HCT116 (cell line): ENCODE results near the gene SMIM23. TPM values are rescaled to one million over a fixed set of nuclear protein-coding genes. Genes with fewer than 3 reads are reported as not detected.

Experiments
- ATAC-seq: fragments of 200-7000 bp; cut with Tn5 transposase; 2 replicates; pipeline ENCODE4 v1.9.1; 2020; ENCODE audit warnings: mild to moderate bottlenecking, moderate library complexity
- BruUV-seq: library from RNA; stranded (reverse); fragments of 400-500 nt; replicated peaks from 2 replicates; lab custom pipeline; 2021; lab: Mats Ljungman, UMichigan
- CTCF ChIA-PET: fragments of 300-600 bp; sonication (Branson Sonifier 250); formaldehyde crosslinking; loops from one replicate; lab custom pipeline; 2021; ENCODE audit warnings: antibody characterized with exemption; lab: Charles Lee
- POLR2A ChIA-PET: fragments of 300-600, 350-600 bp; sonication (Branson Sonifier 250); formaldehyde crosslinking; loops from one replicate; lab custom pipeline; 2021; ENCODE audit warnings: antibody characterized with exemption; lab: Charles Lee
- RAD21 ChIA-PET, 2 experiments: fragments of 300-600 bp; sonication (Branson Sonifier 250); formaldehyde crosslinking; loops; one replicate each; lab custom pipeline; 2023; ENCODE audit warnings: low total read pairs in 2 of 2; ENCODE audit not compliant: uncharacterized antibody in 2 of 2, unreplicated experiment in 2 of 2, low non-redundant PET in 1 of 2; lab: Charles Lee
- DNase-seq: peaks from one replicate; pipeline ENCODE4 v3.0.0-alpha.2; 2010; ENCODE audit warnings: low read depth, low spot score
- H2AFZ ChIP-seq: fragments of 200-600 bp; shearing (Covaris generic), sonication (generic); 2 replicates; pipeline ENCODE4 v1.6.1; 2017; ENCODE audit warnings: low read depth, mixed run types, mixed read lengths, antibody characterized with exemption, low read length; ENCODE audit not compliant: poor library complexity, severe bottlenecking
- H3K27ac ChIP-seq: 2 replicates; pipeline ENCODE4 v1.5.1; 2012; ENCODE audit warnings: low read depth, low read length
- H3K27me3 ChIP-seq: fragments of 200-600 bp; sonication (generic); 2 replicates; pipeline ENCODE4 v1.6.1; 2016; ENCODE audit warnings: mixed run types, low read length, mixed read lengths; ENCODE audit not compliant: insufficient read depth
- H3K36me3 ChIP-seq, 2 experiments: fragments of 200-500 bp in 1 of 2; fragments of 200-600 bp in 1 of 2; sonication (Bioruptor generic) in 1 of 2; sonication (generic) in 1 of 2; 2 replicates each; pipeline versions ENCODE4 v1.5.1 to v1.6.1; 2014 to 2016; ENCODE audit warnings: low read length in 2 of 2, inconsistent platforms in 1 of 2, mixed read lengths in 1 of 2, mixed run types in 1 of 2; ENCODE audit not compliant: insufficient read depth in 2 of 2, control insufficient read depth in 1 of 2
- H3K4me1 ChIP-seq, 2 experiments: fragments of 200-600 bp in 1 of 2; sonication (generic) in 1 of 2; 2 replicates each; pipeline versions ENCODE4 v1.5.1 to v1.6.1; 2012 to 2017; ENCODE audit warnings: low read length in 2 of 2, inconsistent platforms in 1 of 2, mild to moderate bottlenecking in 1 of 2, mixed read lengths in 1 of 2, mixed run types in 1 of 2, moderate library complexity in 1 of 2; ENCODE audit not compliant: insufficient read depth in 2 of 2, control insufficient read depth in 1 of 2
- H3K4me2 ChIP-seq: fragments of 200-600 bp; sonication (generic); 2 replicates; pipeline ENCODE4 v1.6.1; 2017; ENCODE audit warnings: mixed run types, low read length, mixed read lengths
- H3K4me3 ChIP-seq, 2 experiments: fragments of 200-600 bp in 1 of 2; sonication (generic) in 1 of 2; replicated peaks in 1 of 2; 2 replicates each; pipeline ENCODE4 v1.5.1; 2011 to 2016; ENCODE audit warnings: low read length in 2 of 2, control low read depth in 1 of 2, low read depth in 1 of 2, mild to moderate bottlenecking in 1 of 2, mixed read lengths in 1 of 2, mixed run types in 1 of 2
- H3K79me2 ChIP-seq: fragments of 200-600 bp; sonication (generic); 2 replicates; pipeline ENCODE4 v1.6.1; 2017; ENCODE audit warnings: mild to moderate bottlenecking, mixed run types, low read length, moderate library complexity, mixed read lengths; ENCODE audit not compliant: insufficient read depth
- H3K9ac ChIP-seq: fragments of 200-600 bp; sonication (generic); 2 replicates; pipeline ENCODE4 v1.6.1; 2016; ENCODE audit warnings: low read length, mixed read lengths
- H3K9me2 ChIP-seq: fragments of 200-600 bp; sonication (generic), shearing (Covaris generic); 2 replicates; pipeline ENCODE4 v1.6.1; 2017; ENCODE audit warnings: mixed run types, mild to moderate bottlenecking, moderate library complexity; ENCODE audit not compliant: insufficient read depth
- H3K9me3 ChIP-seq, 2 experiments: fragments of 200-500 bp in 1 of 2; fragments of 200-600 bp in 1 of 2; sonication (Bioruptor generic) in 1 of 2; sonication (generic) in 1 of 2; 2 replicates each; pipeline ENCODE4 v1.6.1; 2014 to 2017; ENCODE audit warnings: low read length in 2 of 2, mixed read lengths in 2 of 2, inconsistent platforms in 1 of 2, low read depth in 1 of 2, mild to moderate bottlenecking in 1 of 2, mixed run types in 1 of 2, moderate library complexity in 1 of 2; ENCODE audit not compliant: control insufficient read depth in 1 of 2, insufficient read depth in 1 of 2
- H4K20me1 ChIP-seq: fragments of 200-600 bp; sonication (generic), shearing (Covaris generic); 2 replicates; pipeline ENCODE4 v1.6.1; 2017; ENCODE audit warnings: mixed run types, mild to moderate bottlenecking, moderate library complexity; ENCODE audit not compliant: insufficient read depth
- CEBPB ChIP-seq: IDR thresholded peaks from 2 replicates; pipeline ENCODE4 v1.6.1; 2012; ENCODE audit warnings: low read depth
- EGR1 ChIP-seq: IDR thresholded peaks from 2 replicates; pipeline ENCODE4 v1.6.1; 2012; ENCODE audit warnings: low read depth
- EZH2 ChIP-seq: fragments of 200-600 bp; sonication (generic); IDR thresholded peaks from 2 replicates; pipeline ENCODE4 v1.6.1; 2017; ENCODE audit warnings: antibody characterized with exemption, mixed run types
- EZH2phosphoT487 ChIP-seq: fragments of 200-600 bp; IDR thresholded peaks from 2 replicates; pipeline ENCODE4 v1.6.1; 2018; ENCODE audit warnings: antibody characterized with exemption, borderline replicate concordance
- FOSL1 ChIP-seq: IDR thresholded peaks from 2 replicates; pipeline ENCODE4 v1.6.1; 2012; ENCODE audit warnings: low read depth
- POLR2AphosphoS5 ChIP-seq: IDR thresholded peaks from 2 replicates; pipeline ENCODE4 v1.6.1; 2011; ENCODE audit warnings: mild to moderate bottlenecking, low read depth, low read length, moderate library complexity
- RAD21 ChIP-seq: IDR thresholded peaks from 2 replicates; pipeline ENCODE4 v1.6.1; 2012; ENCODE audit warnings: low read depth, mild to moderate bottlenecking
- SP1 ChIP-seq: IDR thresholded peaks from 2 replicates; pipeline ENCODE4 v1.6.1; 2012; ENCODE audit warnings: low read depth
- SRF ChIP-seq: IDR thresholded peaks from 2 replicates; pipeline ENCODE4 v1.6.1; 2012; ENCODE audit warnings: low read depth
- ZNF274 ChIP-seq: fragments of 200-500 bp; sonication (Bioruptor generic); IDR thresholded peaks from 2 replicates; pipeline ENCODE4 v1.6.1; 2014; ENCODE audit warnings: mild to moderate bottlenecking, low read depth, low read length, inconsistent platforms
- intact Hi-C: fragments of 100-400 bp; cut with micrococcal nuclease; formaldehyde crosslinking; loops from 2 replicates; pipeline ENCODE4 v1.10.0; 2022
- total RNA-seq: library from RNA; stranded (reverse); gene quantifications from one replicate; pipeline ENCODE4 v1.2.1, GENCODE V29; 2021; ENCODE audit not compliant: unreplicated experiment

SMIM23 gene
- total RNA-seq, 1 experiment from 2014 or later, result not detected

GRCh38 chr5:171821286-171821685 is 35.7 kb downstream of the SMIM23 start:
- Histone ChIP-seq H2AFZ (no peak overlapping the region), H3K27ac (no peak overlapping the region), H3K4me3 (no peak overlapping the region), H3K36me3 (no peaks in the 10 kb centered on the region), H3K79me2 (no peaks in the 10 kb centered on the region), H4K20me1 (no peaks in the 10 kb centered on the region), H3K4me2 (no peak overlapping the region), H3K27me3 (peaks cover 9% of the 10 kb centered on the region; the same call in 1 of the 2 replicates), H3K9me2 (no peaks in the 10 kb centered on the region), H3K9ac (no peak overlapping the region), H3K9me3 (no peaks in the 10 kb centered on the region), H3K4me1 (peaks cover 0 to 6% of the 10 kb centered on the region in 2 experiments; a peak in 1 of 4 replicates)
- no TSS peak for BruUV-seq
- TF ChIP-seq ZNF274, result no peak
- TF ChIP-seq EGR1, result no peak
- TF ChIP-seq SP1, result no peak
- TF ChIP-seq POLR2AphosphoS5, result no peak
- TF ChIP-seq FOSL1, result no peak
- no peak for TF ChIP-seq SRF
- no peak for TF ChIP-seq EZH2
- no peak for TF ChIP-seq EZH2phosphoT487
- ATAC-seq, result no peak
- ChIA-PET RAD21 (no interaction called here), POLR2A (no interaction called here), CTCF (no interaction called here)
- no peak for DNase-seq
- intact Hi-C loops, result no loop called here

- ChIA-PET POLR2A (no interaction called here), RAD21 (no interaction called here), CTCF (no interaction called here)
- H2AFZ ChIP-seq, result no peak overlapping the region
- no peaks in the 10 kb centered on the region for H3K79me2 ChIP-seq
- no peak overlapping the region for H3K4me2 ChIP-seq
- H3K4me3 ChIP-seq, result no peak overlapping the region
- intact Hi-C loops, result no loop called here
- ATAC-seq (no peak), DNase-seq (no peak)
- no peaks in the 10 kb centered on the region for H4K20me1 ChIP-seq
- no peaks in the 10 kb centered on the region for H3K9me3 ChIP-seq
- H3K9me2 ChIP-seq, result no peaks in the 10 kb centered on the region
- peaks cover 0 to 6% of the 10 kb centered on the region in 2 experiments; a peak in 1 of 4 replicates for H3K4me1 ChIP-seq
- H3K27me3 ChIP-seq, result peaks cover 9% of the 10 kb centered on the region; the same call in 1 of the 2 replicates
- no peak overlapping the region for H3K9ac ChIP-seq
- no peak overlapping the region for H3K27ac ChIP-seq
- no TSS peak for BruUV-seq
- TF ChIP-seq RAD21, result no peak
- TF ChIP-seq CEBPB, result no peak
- H3K36me3 ChIP-seq, result no peaks in the 10 kb centered on the region
These were observed 37.7 kb downstream of the SMIM23 start for GRCh38 chr5:171823269-171823668.
